ENCODE measurements around the gene GGNBP2.

DNA sequence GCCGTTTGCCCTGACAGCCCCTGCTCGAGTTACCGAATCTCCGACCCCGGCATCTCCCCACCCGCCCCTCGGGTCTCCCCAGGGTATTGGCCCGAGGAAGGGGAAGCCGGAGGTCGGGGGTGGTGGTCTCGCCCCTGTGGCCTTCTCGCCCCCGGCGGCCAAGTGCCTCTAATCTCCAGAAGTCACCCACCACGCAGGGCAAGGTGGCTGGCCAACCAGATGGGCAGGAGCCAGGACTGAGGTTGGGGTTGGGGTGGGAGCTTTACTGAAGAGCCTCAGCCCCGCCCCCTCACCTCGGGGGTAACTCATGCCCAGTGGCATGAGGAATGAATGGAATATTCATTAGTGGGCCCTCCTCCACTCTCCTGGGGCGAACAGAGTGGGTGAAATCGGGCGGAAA, 47.6 kb downstream of the GGNBP2 start:
- TF ChIP-seq CTCF (IDR thresholded peaks at IDR 0.05) (no peak), POLR2A (IDR thresholded peaks at IDR 0.05) (no peak), EP300 (IDR thresholded peaks at IDR 0.05) (no peak)
